ENCODE measurements around the gene SGSH.
"Not testable (repeated sequence)": the region's sequence is repeated elsewhere in the genome, so short reads cannot be mapped to it uniquely, and the experiment has no call there.

Gene SGSH

GRCh38 chr17:80260069-80260535 lies 40.0 kb upstream of the SGSH start:
- DNase-seq (ENCODE audit: low read depth, low spot score), result no peak
- no peaks in the 10 kb centered on the region for H3K9me3 ChIP-seq (ENCODE audit: insufficient read depth, low read length)
- peak overlapping the region; percentile 75 for H3K9ac ChIP-seq (ENCODE audit: insufficient read length, low read depth)
- H3K4me3 ChIP-seq (ENCODE audit: insufficient read length, low read depth), result peak overlapping the region; percentile 41
- TF ChIP-seq SUZ12 (IDR thresholded peaks at IDR 0.05; ENCODE audit: extremely low read depth, insufficient read depth, insufficient read length) (no peak), YY1 (IDR thresholded peaks at IDR 0.05; ENCODE audit: insufficient read depth, insufficient read length) (no peak), ZNF274 (IDR thresholded peaks at IDR 0.05; ENCODE audit: low read depth, low read length) (no peak)
- H3K4me1 ChIP-seq (ENCODE audit: insufficient read depth, insufficient read length), result peaks cover 39% of the 10 kb centered on the region
- H3K27me3 ChIP-seq (ENCODE audit: insufficient read depth, insufficient read length), result no peaks in the 10 kb centered on the region
- peaks cover 20% of the 10 kb centered on the region for H3K36me3 ChIP-seq (ENCODE audit: insufficient read depth, insufficient read length, low read length)

- DNase-seq (ENCODE audit: low read depth, low spot score), result no peak
- Histone ChIP-seq H3K9ac (ENCODE audit: insufficient read length, low read depth) (peak overlapping the region; percentile 75), H3K36me3 (ENCODE audit: insufficient read depth, insufficient read length, low read length) (peaks cover 16% of the 10 kb centered on the region), H3K4me3 (ENCODE audit: insufficient read length, low read depth) (peak overlapping the region; percentile 41), H3K27me3 (ENCODE audit: insufficient read depth, insufficient read length) (no peaks in the 10 kb centered on the region), H3K9me3 (ENCODE audit: insufficient read depth, low read length) (no peaks in the 10 kb centered on the region), H3K4me1 (ENCODE audit: insufficient read depth, insufficient read length) (peaks cover 40% of the 10 kb centered on the region)
- TF ChIP-seq ZNF274 (IDR thresholded peaks at IDR 0.05; ENCODE audit: low read depth, low read length) (no peak), SUZ12 (IDR thresholded peaks at IDR 0.05; ENCODE audit: extremely low read depth, insufficient read depth, insufficient read length) (no peak), YY1 (IDR thresholded peaks at IDR 0.05; ENCODE audit: insufficient read depth, insufficient read length) (no peak)
Measured at GRCh38 chr17:80259457-80260068, 39.4 kb upstream of the SGSH start.

GRCh38 chr17:80258296-80258695 lies 38.2 kb upstream of the SGSH start:
- not testable (repeated sequence) for H3K36me3 ChIP-seq (ENCODE audit: insufficient read depth, insufficient read length, low read length); H3K27me3 ChIP-seq (ENCODE audit: insufficient read depth, insufficient read length); H3K4me3 ChIP-seq (ENCODE audit: insufficient read length, low read depth); H3K9me3 ChIP-seq (ENCODE audit: insufficient read depth, low read length); DNase-seq (ENCODE audit: low read depth, low spot score); H3K9ac ChIP-seq (ENCODE audit: insufficient read length, low read depth)
- peaks cover 27% of the 10 kb centered on the region for H3K4me1 ChIP-seq (ENCODE audit: insufficient read depth, insufficient read length)

GRCh38 chr17:80257716-80258213 lies 37.6 kb upstream of the SGSH start:
- no peaks in the 10 kb centered on the region for H3K27me3 ChIP-seq (ENCODE audit: insufficient read depth, insufficient read length)
- H3K4me3 ChIP-seq (ENCODE audit: insufficient read length, low read depth), result no peak overlapping the region
- TF ChIP-seq ZNF274 (IDR thresholded peaks at IDR 0.05; ENCODE audit: low read depth, low read length) (no peak), SUZ12 (IDR thresholded peaks at IDR 0.05; ENCODE audit: extremely low read depth, insufficient read depth, insufficient read length) (no peak), YY1 (IDR thresholded peaks at IDR 0.05; ENCODE audit: insufficient read depth, insufficient read length) (no peak)
- H3K36me3 ChIP-seq (ENCODE audit: insufficient read depth, insufficient read length, low read length), result peaks cover 8% of the 10 kb centered on the region
- DNase-seq (ENCODE audit: low read depth, low spot score), result no peak
- no peaks in the 10 kb centered on the region for H3K9me3 ChIP-seq (ENCODE audit: insufficient read depth, low read length)
- H3K4me1 ChIP-seq (ENCODE audit: insufficient read depth, insufficient read length), result peaks cover 22% of the 10 kb centered on the region
- no peak overlapping the region for H3K9ac ChIP-seq (ENCODE audit: insufficient read length, low read depth)

GRCh38 chr17:80256034-80256350 lies 35.9 kb upstream of the SGSH start:
- Histone ChIP-seq H3K4me1 (ENCODE audit: insufficient read depth, insufficient read length) (peaks cover 14% of the 10 kb centered on the region), H3K36me3 (ENCODE audit: insufficient read depth, insufficient read length, low read length) (peaks cover 22% of the 10 kb centered on the region), H3K9me3 (ENCODE audit: insufficient read depth, low read length) (no peaks in the 10 kb centered on the region), H3K4me3 (ENCODE audit: insufficient read length, low read depth) (no peak overlapping the region), H3K27me3 (ENCODE audit: insufficient read depth, insufficient read length) (no peaks in the 10 kb centered on the region), H3K9ac (ENCODE audit: insufficient read length, low read depth) (no peak overlapping the region)
- no peak for DNase-seq (ENCODE audit: low read depth, low spot score)
- TF ChIP-seq SUZ12 (IDR thresholded peaks at IDR 0.05; ENCODE audit: extremely low read depth, insufficient read depth, insufficient read length) (no peak), YY1 (IDR thresholded peaks at IDR 0.05; ENCODE audit: insufficient read depth, insufficient read length) (no peak), ZNF274 (IDR thresholded peaks at IDR 0.05; ENCODE audit: low read depth, low read length) (no peak)

GRCh38 chr17:80254396-80255251 lies 34.5 kb upstream of the SGSH start:
- Histone ChIP-seq H3K36me3 (ENCODE audit: insufficient read depth, insufficient read length, low read length) (peaks cover 27% of the 10 kb centered on the region), H3K9ac (ENCODE audit: insufficient read length, low read depth) (no peak overlapping the region), H3K4me3 (ENCODE audit: insufficient read length, low read depth) (no peak overlapping the region), H3K27me3 (ENCODE audit: insufficient read depth, insufficient read length) (no peaks in the 10 kb centered on the region), H3K4me1 (ENCODE audit: insufficient read depth, insufficient read length) (peaks cover 11% of the 10 kb centered on the region), H3K9me3 (ENCODE audit: insufficient read depth, low read length) (no peaks in the 10 kb centered on the region)
- DNase-seq (ENCODE audit: low read depth, low spot score), result no peak
- no peak for TF ChIP-seq YY1 (IDR thresholded peaks at IDR 0.05; ENCODE audit: insufficient read depth, insufficient read length)
- no peak for TF ChIP-seq SUZ12 (IDR thresholded peaks at IDR 0.05; ENCODE audit: extremely low read depth, insufficient read depth, insufficient read length)

GRCh38 chr17:80253631-80254395 lies 33.7 kb upstream of the SGSH start:
- H3K27me3 ChIP-seq (ENCODE audit: insufficient read depth, insufficient read length), result no peaks in the 10 kb centered on the region
- H3K4me1 ChIP-seq (ENCODE audit: insufficient read depth, insufficient read length), result peaks cover 12% of the 10 kb centered on the region
- no peak for DNase-seq (ENCODE audit: low read depth, low spot score)
- H3K4me3 ChIP-seq (ENCODE audit: insufficient read length, low read depth), result no peak overlapping the region
- H3K36me3 ChIP-seq (ENCODE audit: insufficient read depth, insufficient read length, low read length), result peaks cover 33% of the 10 kb centered on the region
- TF ChIP-seq ZNF274 (IDR thresholded peaks at IDR 0.05; ENCODE audit: low read depth, low read length), result no peak
- no peak for TF ChIP-seq SUZ12 (IDR thresholded peaks at IDR 0.05; ENCODE audit: extremely low read depth, insufficient read depth, insufficient read length)
- TF ChIP-seq YY1 (IDR thresholded peaks at IDR 0.05; ENCODE audit: insufficient read depth, insufficient read length), result no peak
- no peak overlapping the region for H3K9ac ChIP-seq (ENCODE audit: insufficient read length, low read depth)
- H3K9me3 ChIP-seq (ENCODE audit: insufficient read depth, low read length), result no peaks in the 10 kb centered on the region
